Stomach (tissue), 9 donors: ENCODE results near the gene OSTN. TPM values are rescaled to one million over a fixed set of nuclear protein-coding genes. Genes with fewer than 3 reads are reported as not detected.

ENCODE experiments used
- DNase-seq, 2 donors: peaks; one replicate each; pipeline versions ENCODE4 v3.0.0 to v3.0.0-alpha.2; 2013 to 2019
- H3K27ac ChIP-seq, 5 donors: fragments of 200-600 bp in 4 of 5; sonication (generic) in 4 of 5; one replicate each; pipeline ENCODE4 v1.5.1; 2013 to 2019; ENCODE audit warnings: mild to moderate bottlenecking in 1 of 5, moderate library complexity in 1 of 5
- H3K27me3 ChIP-seq, 3 donors: fragments of 200-600 bp; sonication (generic); one replicate each; pipeline ENCODE4 v1.5.1; 2017 to 2019; ENCODE audit warnings: mixed run types in 1 of 3
- H3K36me3 ChIP-seq, 4 donors: fragments of 200-600 bp; sonication (generic); 1 replicate in 3 of 4; 2 replicates in 1 of 4; pipeline ENCODE4 v1.5.1; 2016 to 2019
- H3K4me1 ChIP-seq, 4 donors: fragments of 200-600 bp; sonication (generic); one replicate each; pipeline ENCODE4 v1.5.1; 2016 to 2019
- H3K4me3 ChIP-seq, 4 donors: fragments of 200-600 bp; sonication (generic) in 3 of 4; one replicate each; pipeline ENCODE4 v1.5.1; 2016 to 2019; ENCODE audit warnings: mild to moderate bottlenecking in 1 of 4
- H3K9me3 ChIP-seq, 4 donors: fragments of 200-600 bp; sonication (generic); one replicate each; pipeline ENCODE4 v1.5.1; 2016 to 2019
- CTCF ChIP-seq, 7 experiments: fragments of 450-650 bp in 4 of 7; fragments of 200-600 bp in 3 of 7; sonication (generic) in 3 of 7; IDR thresholded peaks; one replicate each; pipeline ENCODE4 v1.5.1; 2016 to 2019; ENCODE audit warnings: antibody characterized with exemption in 7 of 7, control low read depth in 2 of 7, mild to moderate bottlenecking in 1 of 7
- EP300 ChIP-seq: sonication (generic); formaldehyde crosslinking; IDR thresholded peaks from one replicate; pipeline ENCODE4 v1.6.1; 2017; ENCODE audit warnings: antibody characterized with exemption
- POLR2A ChIP-seq, 4 donors: fragments of 450-650 bp; IDR thresholded peaks; one replicate each; pipeline ENCODE4 v1.6.1; 2016; ENCODE audit warnings: antibody characterized with exemption in 4 of 4, control low read depth in 2 of 4, mild to moderate bottlenecking in 1 of 4, moderate library complexity in 1 of 4
- POLR2AphosphoS5 ChIP-seq, 3 donors: sonication (generic); formaldehyde crosslinking; IDR thresholded peaks; one replicate each; pipeline ENCODE4 v1.6.1; 2016; ENCODE audit warnings: antibody characterized with exemption in 3 of 3
- WGBS, 5 donors: extraction: QIAGEN DNeasy Blood & Tissue Kit in 3 of 5; methylation state at CpG; one replicate each; pipeline versions ENCODE4 v1.1.5 to v1.1.7; 2013 to 2018; 5-methylcytosine and 5-hydroxymethylcytosine counted together
- intact Hi-C: fragments of 100-400 bp; cut with DNase I; formaldehyde crosslinking; loops from one replicate; pipeline ENCODE4 v1.15.1; 2023; ENCODE audit warnings: low total_unique reads
- polyA plus RNA-seq, 3 donors: library from polyadenylated mRNA; stranded (reverse); fragments of 200-250 nt; gene quantifications; one replicate each; pipeline ENCODE4 v1.2.3, GENCODE V29; 2013
- total RNA-seq, 5 donors: library from RNA; depleted of rRNA; stranded (reverse); fragments of >200 nt; gene quantifications; one replicate each; pipeline versions ENCODE4 v1.1.0 to v1.2.3, GENCODE V29; 2014 to 2016
- donor health status: healthy with polysubstance abuse.
- donor health status: Bipolar disorder and iron deficiency.
- donor health status: healthy.

Gene OSTN
- total and polyA plus RNA-seq, 8 donors: 0.03 to 0.18 TPM; not detected in 6

- H3K9me3 ChIP-seq: no peaks in the 10 kb centered on the region
- H3K4me3 ChIP-seq: no peak overlapping the region
- no peak overlapping the region for H3K27ac ChIP-seq
- H3K27me3 ChIP-seq: no peaks in the 10 kb centered on the region
- H3K36me3 ChIP-seq: no peaks in the 10 kb centered on the region
- no peak for TF ChIP-seq EP300
- no peak for TF ChIP-seq CTCF (IDR thresholded peaks at IDR 0.05)
- no peak for TF ChIP-seq POLR2A (IDR thresholded peaks at IDR 0.05)
- no peak for TF ChIP-seq POLR2AphosphoS5 (IDR thresholded peaks at IDR 0.05)
- no peaks in the 10 kb centered on the region for H3K4me1 ChIP-seq
- DNase-seq: no peak
- intact Hi-C loops: no loop called here
- 82 to 95% (median 84%) methylated on average over 3 of the region's 3 CpGs for WGBS, 5 donors
Observed at GRCh38 chr3:191303596-191303995, 104.6 kb downstream of the OSTN start.

- 85 to 92% (median 90%) methylated on average over 4 of the region's 4 CpGs for WGBS, 5 donors
Observed at GRCh38 chr3:191306428-191306827, 107.4 kb downstream of the OSTN start.

GRCh38 chr3:191307341-191307740 lies 108.3 kb downstream of the OSTN start:
- no peaks in the 10 kb centered on the region for H3K36me3 ChIP-seq
- no peak overlapping the region for H3K4me3 ChIP-seq
- H3K9me3 ChIP-seq: no peaks in the 10 kb centered on the region
- DNase-seq: no peak
- H3K27ac ChIP-seq: no peak overlapping the region
- intact Hi-C loops: no loop called here
- no peaks in the 10 kb centered on the region for H3K27me3 ChIP-seq
- TF ChIP-seq CTCF (IDR thresholded peaks at IDR 0.05): no peak
- no peak for TF ChIP-seq POLR2AphosphoS5 (IDR thresholded peaks at IDR 0.05)
- TF ChIP-seq POLR2A (IDR thresholded peaks at IDR 0.05): no peak
- no peak for TF ChIP-seq EP300
- H3K4me1 ChIP-seq: no peaks in the 10 kb centered on the region
- WGBS, 5 donors: 31 to 66% (median 39%) methylated on average over 4 of the region's 4 CpGs

More at GRCh38 chr3:191306428-191306827, 107.4 kb downstream of the OSTN start:
- DNase-seq: no peak
- Histone ChIP-seq H3K4me1 (no peaks in the 10 kb centered on the region), H3K36me3 (no peaks in the 10 kb centered on the region), H3K27ac (no peak overlapping the region), H3K4me3 (no peak overlapping the region), H3K27me3 (no peaks in the 10 kb centered on the region), H3K9me3 (no peaks in the 10 kb centered on the region)
- TF ChIP-seq POLR2AphosphoS5 (IDR thresholded peaks at IDR 0.05) (no peak), POLR2A (IDR thresholded peaks at IDR 0.05) (no peak), CTCF (IDR thresholded peaks at IDR 0.05) (no peak), EP300 (no peak)
- intact Hi-C loops: no loop called here

GRCh38 chr3:191313296-191313695 lies 114.3 kb downstream of the OSTN start:
- no peaks in the 10 kb centered on the region for H3K36me3 ChIP-seq
- no peak overlapping the region for H3K27ac ChIP-seq
- 85 to 94% (median 86%) methylated on average over 2 of the region's 2 CpGs for WGBS, 5 donors
- H3K27me3 ChIP-seq: no peaks in the 10 kb centered on the region
- H3K4me1 ChIP-seq: no peaks in the 10 kb centered on the region
- intact Hi-C loops: no loop called here
- H3K4me3 ChIP-seq: no peak overlapping the region
- DNase-seq: no peak
- no peaks in the 10 kb centered on the region for H3K9me3 ChIP-seq
- TF ChIP-seq CTCF (IDR thresholded peaks at IDR 0.05) (no peak), POLR2A (IDR thresholded peaks at IDR 0.05) (no peak), EP300 (no peak), POLR2AphosphoS5 (IDR thresholded peaks at IDR 0.05) (no peak)
